ENCODE measurements around the gene GALT.

DNA sequence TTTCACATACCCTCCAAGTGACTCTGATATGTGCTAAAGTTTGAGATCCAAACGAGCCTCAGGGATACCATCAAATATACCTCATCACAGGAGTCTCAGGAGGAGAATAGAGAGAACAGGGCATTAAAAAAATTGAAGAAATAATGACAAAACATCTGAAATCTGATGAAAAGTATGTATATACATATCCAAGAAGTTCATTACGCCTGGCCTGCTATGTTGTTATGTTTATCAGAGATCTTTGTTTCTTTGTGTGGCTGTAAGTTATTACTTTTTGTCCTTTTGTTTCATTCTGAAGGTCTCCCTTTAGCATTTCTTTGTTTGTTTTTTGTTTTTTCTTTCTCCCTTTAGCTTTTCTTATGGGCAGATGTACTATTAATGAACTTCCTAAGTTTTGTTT, 47.1 kb downstream of the GALT start:
- TF ChIP-seq, protein P1, sequence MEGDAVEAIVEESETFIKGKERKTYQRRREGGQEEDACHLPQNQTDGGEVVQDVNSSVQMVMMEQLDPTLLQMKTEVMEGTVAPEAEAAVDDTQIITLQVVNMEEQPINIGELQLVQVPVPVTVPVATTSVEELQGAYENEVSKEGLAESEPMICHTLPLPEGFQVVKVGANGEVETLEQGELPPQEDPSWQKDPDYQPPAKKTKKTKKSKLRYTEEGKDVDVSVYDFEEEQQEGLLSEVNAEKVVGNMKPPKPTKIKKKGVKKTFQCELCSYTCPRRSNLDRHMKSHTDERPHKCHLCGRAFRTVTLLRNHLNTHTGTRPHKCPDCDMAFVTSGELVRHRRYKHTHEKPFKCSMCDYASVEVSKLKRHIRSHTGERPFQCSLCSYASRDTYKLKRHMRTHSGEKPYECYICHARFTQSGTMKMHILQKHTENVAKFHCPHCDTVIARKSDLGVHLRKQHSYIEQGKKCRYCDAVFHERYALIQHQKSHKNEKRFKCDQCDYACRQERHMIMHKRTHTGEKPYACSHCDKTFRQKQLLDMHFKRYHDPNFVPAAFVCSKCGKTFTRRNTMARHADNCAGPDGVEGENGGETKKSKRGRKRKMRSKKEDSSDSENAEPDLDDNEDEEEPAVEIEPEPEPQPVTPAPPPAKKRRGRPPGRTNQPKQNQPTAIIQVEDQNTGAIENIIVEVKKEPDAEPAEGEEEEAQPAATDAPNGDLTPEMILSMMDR (CRISPR knock-in tag; IDR thresholded peaks at IDR 0.05), result no peak
- TF ChIP-seq RBM22 (optimal IDR thresholded peaks at IDR 0.05; ENCODE audit: low read length), result no peak
- no peak for TF ChIP-seq CBX5 (CRISPR knock-in tag; IDR thresholded peaks at IDR 0.05; ENCODE audit: borderline replicate concordance)

All from HepG2 (cell line).